NCI-H226 (cell line): ENCODE measurements around the gene NRG2.
A peak's percentile ranks its signal among the peaks of the same experiment; 100 is the strongest.

Source experiments
- DNase-seq: peaks from one replicate; pipeline ENCODE4 v3.0.0-alpha.2; 2015

NRG2 gene

DNA sequence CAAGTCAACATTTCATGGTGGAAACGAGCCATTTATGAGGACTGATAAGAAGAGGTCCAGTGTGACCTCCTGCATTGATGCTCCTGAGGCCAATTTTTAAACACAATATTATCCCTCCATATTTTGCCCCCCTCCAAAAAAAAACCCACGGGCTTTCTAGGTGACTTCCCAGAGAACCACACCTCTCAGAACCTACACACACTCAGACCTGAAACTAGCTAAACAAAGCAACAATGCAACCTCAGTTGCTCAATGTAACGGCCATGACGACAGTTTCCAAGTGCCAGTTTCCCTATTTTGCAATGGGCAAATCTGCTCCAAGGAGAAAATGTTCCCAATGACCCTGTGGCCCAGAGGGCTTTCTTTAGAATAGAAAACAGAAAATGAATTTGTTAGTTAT is 3.5 kb downstream of the NRG2 start:
- DNase-seq: no peak

- no peak for DNase-seq
These were observed 4.6 kb downstream of the NRG2 start for GRCh38 chr5:140038373-140038957.

GRCh38 chr5:140037012-140037411 is 6.1 kb downstream of the NRG2 start:
- no peak for DNase-seq

GRCh38 chr5:140035881-140036280 is 7.2 kb downstream of the NRG2 start:
- DNase-seq: no peak

DNA sequence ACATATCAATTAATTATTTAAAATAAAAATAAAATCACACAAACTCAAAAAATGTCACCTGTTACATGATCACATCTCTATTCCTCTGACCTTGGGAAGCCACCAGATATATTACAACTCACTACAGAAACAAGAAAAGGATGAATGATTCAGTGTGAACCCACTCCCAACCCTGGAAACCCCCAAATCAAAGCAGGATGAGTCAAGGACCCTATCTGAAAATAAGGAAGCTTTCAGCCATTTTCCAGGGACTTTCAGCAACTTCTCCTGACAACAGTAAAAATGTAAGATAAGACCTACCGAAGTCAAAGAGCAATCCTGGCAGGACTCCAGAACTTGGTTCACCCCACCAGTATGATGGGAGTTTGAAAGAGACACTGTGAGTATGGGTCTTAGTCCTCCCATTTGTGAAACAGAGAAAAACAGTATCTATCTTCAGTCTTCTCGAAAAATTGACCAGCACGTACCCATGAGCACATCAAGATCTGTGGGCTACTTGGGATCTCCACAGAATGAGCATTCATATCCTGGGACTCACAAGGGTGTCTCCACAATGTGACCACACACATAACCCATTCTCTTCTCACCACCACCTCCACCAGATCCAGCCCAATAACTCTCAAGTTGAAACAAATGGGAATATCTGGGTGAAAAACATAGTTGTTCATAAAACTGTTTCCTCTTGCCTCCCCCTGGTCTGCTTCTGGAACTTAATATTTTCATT is 9.9 kb downstream of the NRG2 start:
- DNase-seq: no peak

GRCh38 chr5:140032296-140032695 is 10.8 kb downstream of the NRG2 start:
- DNase-seq: no peak

DNA sequence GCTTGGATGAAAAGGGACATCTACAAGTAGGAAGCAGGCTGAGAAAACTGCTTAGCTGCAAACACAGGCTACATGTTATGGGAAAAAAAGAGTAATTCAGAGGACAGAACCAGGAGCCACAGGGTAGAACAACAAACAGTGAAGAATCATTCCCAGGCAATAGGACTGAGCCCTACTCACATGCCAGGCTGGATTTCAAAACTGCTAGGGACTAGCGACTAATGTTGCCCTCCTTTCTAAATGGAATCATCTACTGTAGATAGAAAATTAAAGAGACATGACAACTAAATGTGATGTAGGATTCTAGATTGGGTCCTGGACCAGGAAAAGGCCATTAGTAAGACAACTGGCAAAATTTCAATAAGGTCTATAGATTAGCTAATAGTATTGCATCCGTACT is 15.3 kb downstream of the NRG2 start:
- no peak for DNase-seq

- no peak for DNase-seq
These were observed 17.4 kb downstream of the NRG2 start for GRCh38 chr5:140025736-140026135.

- DNase-seq: no peak
These were observed 18.2 kb downstream of the NRG2 start for GRCh38 chr5:140024928-140025327.

DNA sequence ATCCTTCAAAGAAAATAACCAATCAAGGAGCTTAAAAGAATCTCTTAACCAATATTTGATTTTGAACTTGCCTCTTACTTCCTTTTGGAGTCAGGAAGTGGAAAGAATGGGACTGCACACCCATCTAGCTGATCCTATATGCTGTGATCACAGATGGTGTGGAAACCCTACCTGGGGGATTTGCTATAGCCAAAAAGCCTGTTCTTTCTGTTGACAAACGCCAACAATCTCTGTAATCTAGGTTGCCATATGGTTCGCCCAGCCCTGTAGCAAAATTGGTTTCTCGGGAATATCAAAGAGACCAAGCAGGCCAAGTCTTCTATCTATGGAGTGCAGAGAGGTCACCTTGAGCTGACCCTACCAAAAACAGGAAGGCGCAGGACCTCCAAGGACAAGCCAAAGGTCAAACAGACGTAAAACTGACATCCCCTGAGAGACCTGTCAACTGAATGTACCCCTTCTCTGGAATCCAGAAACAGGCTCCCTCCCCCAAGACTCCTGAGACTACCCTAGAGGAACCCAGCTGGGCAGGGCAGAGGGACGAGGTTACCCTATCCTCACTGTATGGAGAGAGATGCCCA is 19.4 kb downstream of the NRG2 start:
- DNase-seq: no peak

DNA sequence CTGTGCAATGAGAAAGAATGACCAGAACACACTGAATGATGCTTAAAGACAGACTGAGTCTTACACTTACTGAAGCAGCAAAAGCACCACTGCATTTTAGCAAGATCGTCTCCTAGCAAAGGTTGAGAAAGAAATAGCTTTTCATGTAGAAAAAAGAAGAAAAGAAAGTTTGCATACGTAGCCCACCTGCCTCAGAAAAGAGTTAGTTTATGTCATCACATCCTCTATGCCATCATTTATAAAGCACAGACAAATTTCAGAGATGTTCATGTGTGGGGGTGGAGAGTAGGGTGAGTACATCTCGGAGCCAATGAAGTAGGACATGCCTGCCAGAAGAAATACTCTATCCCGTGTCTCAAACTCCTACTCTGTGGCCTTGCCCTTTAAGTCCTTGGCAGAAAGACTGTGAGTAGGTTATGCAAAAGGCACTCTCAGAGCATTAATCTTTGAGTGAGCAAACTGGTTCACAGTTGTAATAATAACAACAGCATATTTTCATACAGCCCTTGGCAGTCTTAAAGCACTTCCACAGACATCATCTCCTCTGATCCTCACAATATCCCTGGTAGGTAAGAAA is 22.4 kb downstream of the NRG2 start:
- DNase-seq: no peak

DNA sequence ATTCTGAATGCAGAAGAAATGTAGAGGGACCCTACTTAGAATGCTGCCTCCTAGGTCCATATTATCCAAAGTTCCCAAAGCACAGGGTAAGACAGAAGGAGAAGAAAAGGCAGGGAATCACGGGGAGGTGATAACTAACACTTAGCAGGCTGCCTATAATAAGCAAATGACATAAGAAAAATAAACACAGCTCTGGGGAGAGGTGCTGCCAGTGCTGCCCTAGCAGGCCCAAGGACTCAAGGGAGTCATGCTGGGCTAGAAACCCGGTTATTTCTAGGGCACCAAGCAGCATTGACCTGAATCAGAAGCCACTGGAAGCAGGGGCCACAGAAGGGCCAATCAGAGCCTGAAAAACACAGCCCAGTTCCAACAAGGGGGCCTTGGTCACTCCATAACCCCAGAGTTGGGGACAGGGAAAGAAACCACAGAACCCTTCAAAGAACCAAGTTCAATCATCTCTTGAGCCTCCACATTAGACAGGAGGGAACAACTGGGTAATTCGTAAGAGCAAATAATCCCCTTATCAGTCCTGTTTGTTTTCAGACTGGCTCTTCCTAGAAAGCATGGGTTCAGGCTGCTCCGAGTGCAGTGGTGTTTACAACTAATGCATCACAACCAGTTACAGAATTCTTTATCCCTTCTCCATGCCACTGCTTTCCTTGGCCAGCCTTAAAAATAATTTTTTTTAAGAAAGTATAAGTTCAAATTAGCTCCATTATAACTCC is 24.0 kb downstream of the NRG2 start:
- no peak for DNase-seq

GRCh38 chr5:140018517-140018916 is 24.6 kb downstream of the NRG2 start:
- no peak for DNase-seq

GRCh38 chr5:140018096-140018481 is 25.0 kb downstream of the NRG2 start:
- no peak for DNase-seq

GRCh38 chr5:140017397-140018095 is 25.6 kb downstream of the NRG2 start:
- no peak for DNase-seq

- DNase-seq: no peak
These were observed 27.4 kb downstream of the NRG2 start for GRCh38 chr5:140015706-140016105.

- DNase-seq: no peak
These were observed 28.3 kb downstream of the NRG2 start for GRCh38 chr5:140014751-140015150.

DNA sequence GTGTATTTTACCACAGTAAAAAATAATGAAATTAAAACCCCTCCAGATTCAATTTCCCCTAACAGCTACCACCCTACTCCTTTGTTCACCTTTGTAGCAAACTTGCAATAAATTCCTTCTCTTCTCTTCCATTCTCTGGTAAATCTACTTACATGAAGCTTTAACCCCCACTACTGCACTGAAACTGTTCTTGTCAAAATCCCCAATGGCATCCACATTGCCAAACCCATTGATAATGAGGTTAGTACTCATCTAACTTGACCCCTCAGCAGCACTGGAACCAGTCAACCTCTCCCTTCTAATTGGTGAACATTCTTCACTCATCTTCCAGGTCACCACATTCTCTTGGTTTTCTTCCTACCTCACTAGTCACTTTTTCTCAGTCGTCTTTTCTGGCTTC is 29.6 kb downstream of the NRG2 start:
- no peak for DNase-seq

GRCh38 chr5:140012443-140012842 is 30.7 kb downstream of the NRG2 start:
- no peak for DNase-seq

- DNase-seq: peak; percentile 58
These were observed 31.7 kb downstream of the NRG2 start for GRCh38 chr5:140011297-140011802.

GRCh38 chr5:140010798-140011197 is 32.3 kb downstream of the NRG2 start:
- no peak for DNase-seq

DNA sequence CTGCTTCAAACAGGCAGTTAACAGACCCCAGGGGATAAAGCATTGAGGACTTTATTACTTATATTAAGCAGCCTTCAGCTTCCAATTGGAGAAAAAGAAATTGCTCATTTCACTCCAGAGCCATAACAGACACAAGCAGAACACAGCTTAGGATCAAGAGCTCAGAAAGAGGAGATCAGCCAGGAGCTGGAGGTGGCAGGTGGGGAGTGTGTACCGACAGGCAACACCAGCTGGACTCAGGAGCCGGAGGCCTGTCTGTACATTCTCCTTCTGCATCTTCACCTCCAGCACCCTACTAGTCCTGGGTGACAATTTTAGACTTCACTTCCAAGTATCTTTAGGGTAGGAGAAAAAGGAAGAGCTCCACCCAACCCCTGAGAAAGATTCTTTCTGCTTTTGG is 35.8 kb downstream of the NRG2 start:
- DNase-seq: no peak

DNA sequence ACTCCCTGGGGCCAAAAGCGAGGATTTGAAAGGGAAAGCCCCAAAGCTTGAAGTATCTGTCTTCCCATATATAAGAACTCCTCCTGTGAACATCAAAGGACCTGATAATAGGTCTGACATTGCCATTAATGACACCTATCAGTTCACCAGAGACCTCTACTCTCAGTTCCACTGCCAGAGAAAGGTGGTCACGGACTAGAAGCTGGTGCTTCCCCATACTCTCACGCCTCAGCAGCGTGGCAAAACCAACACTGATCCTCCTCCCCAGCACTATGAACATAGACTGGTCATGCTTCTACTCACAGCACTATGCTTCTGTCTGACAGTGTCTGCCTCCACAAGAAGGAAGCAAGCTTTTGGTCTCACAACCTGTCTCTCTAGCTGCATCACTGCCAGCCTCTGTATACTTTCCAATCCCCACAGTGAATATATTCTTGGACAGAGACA is 37.9 kb downstream of the NRG2 start:
- DNase-seq: no peak
